Smooth muscle cell of the brain vasculature (primary cell): Measurements from ENCODE around the gene TBC1D2.
"Not testable (repeated sequence)": the region's sequence is repeated elsewhere in the genome, so short reads cannot be mapped to it uniquely, and the experiment has no call there.

Source experiments
- DNase-seq: peaks from one replicate; pipeline ENCODE4 v3.0.0-alpha.2; 2012; ENCODE audit warnings: low read depth, low spot score

TBC1D2 gene, protein sequence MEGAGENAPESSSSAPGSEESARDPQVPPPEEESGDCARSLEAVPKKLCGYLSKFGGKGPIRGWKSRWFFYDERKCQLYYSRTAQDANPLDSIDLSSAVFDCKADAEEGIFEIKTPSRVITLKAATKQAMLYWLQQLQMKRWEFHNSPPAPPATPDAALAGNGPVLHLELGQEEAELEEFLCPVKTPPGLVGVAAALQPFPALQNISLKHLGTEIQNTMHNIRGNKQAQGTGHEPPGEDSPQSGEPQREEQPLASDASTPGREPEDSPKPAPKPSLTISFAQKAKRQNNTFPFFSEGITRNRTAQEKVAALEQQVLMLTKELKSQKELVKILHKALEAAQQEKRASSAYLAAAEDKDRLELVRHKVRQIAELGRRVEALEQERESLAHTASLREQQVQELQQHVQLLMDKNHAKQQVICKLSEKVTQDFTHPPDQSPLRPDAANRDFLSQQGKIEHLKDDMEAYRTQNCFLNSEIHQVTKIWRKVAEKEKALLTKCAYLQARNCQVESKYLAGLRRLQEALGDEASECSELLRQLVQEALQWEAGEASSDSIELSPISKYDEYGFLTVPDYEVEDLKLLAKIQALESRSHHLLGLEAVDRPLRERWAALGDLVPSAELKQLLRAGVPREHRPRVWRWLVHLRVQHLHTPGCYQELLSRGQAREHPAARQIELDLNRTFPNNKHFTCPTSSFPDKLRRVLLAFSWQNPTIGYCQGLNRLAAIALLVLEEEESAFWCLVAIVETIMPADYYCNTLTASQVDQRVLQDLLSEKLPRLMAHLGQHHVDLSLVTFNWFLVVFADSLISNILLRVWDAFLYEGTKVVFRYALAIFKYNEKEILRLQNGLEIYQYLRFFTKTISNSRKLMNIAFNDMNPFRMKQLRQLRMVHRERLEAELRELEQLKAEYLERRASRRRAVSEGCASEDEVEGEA

GRCh38 chr9:98255578-98256296 is at the start of gene TBC1D2:
Gene TBC1D2 (minus strand): TSS chr9:98255649. CDS start chr9:98255541, 108 bp downstream.
- DNase-seq = peak; percentile 87

DNA sequence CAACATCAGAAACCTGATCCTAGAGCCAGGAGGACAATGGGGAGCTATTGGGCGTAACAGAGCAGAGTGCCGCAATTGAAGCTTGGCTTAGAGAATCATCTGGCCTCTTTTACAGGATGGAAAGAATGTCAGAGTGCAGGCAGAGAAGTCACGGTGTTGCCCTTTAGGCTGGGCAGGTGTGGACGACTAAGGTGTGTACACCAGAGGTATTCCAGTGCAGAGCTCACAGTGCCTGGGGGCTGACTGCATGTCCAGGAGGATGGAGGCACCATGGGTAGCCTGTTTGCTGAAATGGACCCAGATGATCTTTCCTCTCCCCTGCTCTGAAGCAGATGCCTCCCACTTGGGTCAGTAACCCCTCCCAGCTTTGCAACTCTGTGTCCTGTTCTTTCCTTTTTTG is 48.9 kb upstream of the TBC1D2 start:
- no peak for DNase-seq

DNA sequence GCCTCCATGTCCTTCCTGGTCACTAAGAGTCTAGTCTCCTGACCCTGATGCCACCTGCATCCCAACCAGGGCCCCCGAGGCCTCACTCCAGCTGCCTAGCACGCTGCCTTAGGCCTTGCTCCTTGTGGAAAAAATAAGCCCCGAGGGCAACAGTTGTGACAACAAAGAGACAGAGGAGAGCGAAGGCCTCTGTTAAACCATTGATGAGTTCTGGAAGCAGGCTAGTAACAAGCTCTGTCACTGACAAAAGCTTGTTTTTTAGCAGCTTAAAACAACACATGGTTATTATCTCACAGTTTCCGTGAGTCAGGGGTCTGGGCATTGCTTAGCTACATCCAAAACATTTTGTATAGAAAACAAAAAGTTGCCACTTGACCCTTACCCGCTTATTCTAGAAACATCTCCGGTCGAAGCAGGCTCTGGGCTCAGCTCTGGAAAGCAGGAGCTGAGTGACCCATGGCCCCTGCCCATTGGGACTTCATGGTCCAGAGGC is 48.2 kb upstream of the TBC1D2 start:
- DNase-seq = no peak

DNA sequence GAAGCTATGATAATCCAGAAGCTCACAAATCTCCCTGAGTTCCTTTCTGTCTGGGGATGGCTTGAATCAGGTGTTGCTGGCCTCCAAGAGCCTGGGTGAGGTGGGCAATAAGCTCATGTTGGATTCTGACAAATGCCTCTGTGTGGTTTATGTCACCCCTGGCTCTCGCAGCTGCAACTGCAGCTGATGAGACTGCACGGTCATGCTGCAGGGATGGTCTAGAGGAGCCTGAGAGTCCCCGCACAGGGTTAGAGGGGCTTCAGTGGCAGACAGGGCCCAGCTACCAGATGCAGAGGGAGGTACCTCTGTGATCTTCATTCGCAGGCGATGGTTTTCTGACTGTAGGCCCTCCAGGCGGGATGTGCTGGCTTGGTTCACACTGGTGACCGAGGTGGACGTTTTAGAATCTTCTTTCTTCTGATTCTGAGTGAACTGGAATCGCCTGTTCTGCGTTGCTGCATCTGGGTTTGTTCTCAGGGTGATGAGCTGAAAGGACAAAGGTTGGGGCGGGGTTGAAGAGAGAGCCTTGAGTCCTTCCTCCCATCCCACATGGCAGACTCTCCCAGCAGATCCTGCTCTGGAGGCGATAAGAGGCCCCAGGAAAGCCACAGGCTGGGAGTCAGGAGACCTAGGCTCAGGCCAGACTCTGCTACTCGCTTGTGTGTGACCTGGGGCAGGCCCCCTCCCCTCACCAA is 47.6 kb upstream of the TBC1D2 start:
- DNase-seq = no peak

DNA sequence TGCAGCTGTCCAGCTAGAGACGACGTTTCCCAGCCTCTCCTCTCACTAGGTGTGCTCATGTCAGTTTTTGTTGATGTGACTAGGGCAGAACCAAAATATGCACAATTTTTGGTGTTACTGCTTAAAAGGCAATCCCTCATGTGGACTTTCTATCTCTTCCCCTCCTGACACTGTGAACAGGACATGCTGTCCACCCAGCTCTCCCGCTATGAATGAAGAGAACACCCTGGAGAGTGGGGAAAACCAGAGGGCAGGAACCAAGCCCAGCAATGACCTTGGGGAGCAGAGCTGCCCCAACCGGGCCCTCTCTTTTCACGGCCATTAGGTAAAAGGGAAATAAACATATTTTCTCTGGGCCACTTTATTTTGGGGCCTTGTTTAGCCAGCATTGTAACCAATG is 46.7 kb upstream of the TBC1D2 start:
- DNase-seq = no peak

DNA sequence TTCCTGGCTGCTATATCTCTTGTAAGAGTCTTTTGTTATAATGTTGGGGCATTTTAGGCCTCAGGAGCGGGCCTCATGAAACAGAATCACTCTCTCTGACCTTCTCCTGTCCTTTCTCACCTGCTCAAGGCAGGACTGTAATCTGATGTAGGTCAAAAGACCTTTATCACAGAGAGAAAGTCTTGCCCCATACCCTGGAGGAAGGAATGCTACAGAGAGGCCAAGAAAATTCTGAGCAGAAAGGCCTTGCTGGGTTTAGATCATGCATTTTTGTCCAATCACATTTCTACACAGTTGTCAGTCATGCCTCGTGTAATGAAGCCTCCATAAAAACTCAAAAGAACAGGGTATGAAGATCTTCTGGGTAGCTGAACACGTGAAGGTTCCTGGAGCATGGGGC is 45.2 kb upstream of the TBC1D2 start:
- DNase-seq = no peak

DNA sequence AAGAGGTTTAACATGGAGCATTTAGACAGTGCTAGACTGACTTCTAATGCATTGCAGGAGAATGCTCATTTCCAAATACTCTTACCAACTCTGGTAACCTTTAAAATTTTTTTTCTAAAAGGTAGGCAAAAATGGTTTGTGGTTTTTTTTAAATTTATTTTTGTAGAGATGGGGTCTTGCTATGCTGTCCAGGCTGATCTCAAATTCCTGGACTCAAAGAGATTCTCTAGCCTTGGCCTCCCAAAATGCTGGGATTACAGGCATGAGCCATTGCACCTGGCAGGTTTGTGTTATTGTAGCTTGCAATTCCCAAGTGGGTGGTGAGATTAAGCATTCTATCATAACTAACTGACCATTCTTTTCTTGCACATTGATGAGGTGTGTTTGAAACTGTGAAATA is 43.0 kb upstream of the TBC1D2 start:
- DNase-seq = no peak

DNA sequence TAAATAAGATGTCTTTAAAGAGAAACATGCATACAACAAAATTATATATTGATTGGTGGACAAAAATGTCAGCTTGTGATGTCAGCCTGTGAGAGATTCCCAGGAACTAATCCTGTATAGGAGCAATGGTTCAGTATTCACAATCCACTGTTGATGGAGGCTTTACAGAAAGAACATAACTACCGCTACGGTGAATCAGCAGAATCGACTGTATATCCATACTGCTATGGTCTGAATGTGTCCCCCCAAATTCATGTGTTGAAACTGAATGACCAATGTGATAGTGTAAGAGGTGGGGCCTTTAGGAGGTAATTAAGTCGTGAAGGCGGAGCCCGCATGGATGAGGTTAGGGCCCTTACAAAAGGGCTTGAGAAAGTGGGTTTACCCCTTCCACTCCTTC is 40.4 kb upstream of the TBC1D2 start:
- DNase-seq = no peak

DNA sequence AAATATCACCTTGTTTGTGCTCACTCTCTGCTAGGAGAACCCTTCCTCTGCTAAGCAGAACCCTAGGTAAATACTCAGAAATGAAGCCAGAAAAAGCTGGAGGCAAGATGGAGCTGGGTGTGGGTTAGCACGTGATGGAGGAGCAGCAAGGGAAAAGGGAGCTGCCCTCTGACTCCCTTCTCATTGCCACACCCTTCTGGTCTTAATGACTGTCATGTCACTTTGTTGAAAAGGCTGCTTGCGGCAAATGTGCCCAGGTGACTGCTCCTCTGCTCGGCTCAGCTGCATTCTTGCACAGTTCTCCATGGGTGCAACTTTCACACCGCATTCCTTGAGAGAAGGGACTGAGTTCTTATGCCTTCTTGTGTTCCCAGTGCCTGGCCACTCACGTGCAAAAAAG is 36.4 kb upstream of the TBC1D2 start:
- no peak for DNase-seq

DNA sequence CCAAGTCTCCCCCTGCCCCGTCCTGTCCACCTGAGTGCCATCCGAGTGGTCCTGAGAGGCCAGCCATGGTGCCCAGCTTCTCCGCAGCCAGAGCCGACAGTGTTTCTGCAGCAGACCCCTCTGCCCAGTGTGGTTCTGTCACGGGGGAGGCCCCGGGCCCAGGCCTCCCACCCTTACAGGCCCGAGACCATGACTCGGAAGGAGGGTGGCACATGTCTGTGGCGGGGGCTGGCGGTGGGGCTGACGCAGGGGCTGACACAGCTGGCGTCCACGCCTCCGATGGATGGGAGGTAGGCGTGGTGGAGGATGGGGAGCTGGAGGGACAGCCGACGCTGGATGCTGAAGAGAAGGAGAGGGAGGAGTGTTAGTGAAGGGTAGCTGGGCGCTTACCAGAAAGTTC is 35.0 kb upstream of the TBC1D2 start:
- DNase-seq = no peak

- DNase-seq = no peak
These were observed 34.3 kb upstream of the TBC1D2 start for GRCh38 chr9:98289614-98290201.

DNA sequence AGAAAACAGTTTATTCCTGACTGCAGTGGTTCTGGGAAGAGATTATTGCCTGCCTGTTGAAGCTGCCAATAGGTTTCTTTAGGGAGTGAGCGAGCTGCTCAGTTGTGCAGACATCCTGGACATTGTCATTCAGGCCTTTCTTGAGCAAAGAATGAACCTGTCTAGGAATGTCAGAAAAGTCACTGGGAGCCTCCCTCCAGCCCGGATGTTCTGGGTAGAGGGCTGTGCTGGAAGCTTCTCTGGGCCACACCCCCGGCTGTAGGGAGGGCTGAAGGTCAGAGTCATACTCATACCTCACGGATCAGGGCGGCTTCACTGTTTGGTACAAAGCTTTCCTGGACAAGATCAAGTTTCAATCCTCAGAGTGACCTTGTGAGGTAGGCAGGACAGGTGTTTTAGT is 33.4 kb upstream of the TBC1D2 start:
- DNase-seq = no peak

- no peak for DNase-seq
These were observed 31.9 kb upstream of the TBC1D2 start for GRCh38 chr9:98287384-98287783.

- no peak for DNase-seq
These were observed 30.0 kb upstream of the TBC1D2 start for GRCh38 chr9:98285446-98285845.

GRCh38 chr9:98284754-98285153 is 29.3 kb upstream of the TBC1D2 start:
- no peak for DNase-seq

DNA sequence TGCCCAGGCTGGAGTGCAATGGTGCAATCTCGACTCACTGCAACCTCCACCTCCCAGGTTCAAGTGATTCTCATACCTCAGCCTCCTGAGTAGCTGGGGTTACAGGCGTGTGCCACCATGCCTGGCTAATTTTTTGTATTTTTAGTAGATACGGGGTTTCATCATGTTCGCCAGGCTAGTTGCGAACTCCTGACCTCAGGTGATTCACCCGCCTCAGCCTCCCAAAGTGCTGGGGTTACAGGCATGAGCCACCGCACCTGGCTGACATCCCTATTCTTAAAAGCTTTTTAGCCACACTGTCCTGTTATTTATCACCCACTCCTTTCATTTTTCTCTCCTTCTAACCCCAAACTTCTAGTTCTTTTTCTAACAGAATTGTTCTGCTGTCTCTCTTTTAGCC is 27.7 kb upstream of the TBC1D2 start:
- DNase-seq = not testable (repeated sequence)

DNA sequence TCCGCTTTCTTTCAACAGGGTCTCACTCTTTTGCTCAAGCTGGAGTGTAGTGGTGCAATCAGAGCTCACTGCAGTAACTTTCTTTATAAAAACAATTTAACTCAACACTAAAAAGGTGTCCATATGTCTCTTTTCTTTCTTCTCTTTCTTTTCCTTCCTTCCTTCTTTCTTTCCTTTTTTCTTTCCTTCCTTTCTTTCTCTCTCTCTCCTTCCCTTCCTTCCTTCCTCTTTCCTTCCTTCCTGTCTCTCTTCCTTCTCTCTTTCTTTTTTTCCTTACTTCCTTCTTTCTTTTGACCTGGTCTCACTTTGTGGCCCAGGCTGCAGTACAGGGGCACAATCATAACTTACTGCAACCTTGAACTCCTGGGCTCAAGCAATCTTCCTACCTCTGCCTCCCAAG is 25.8 kb upstream of the TBC1D2 start:
- DNase-seq = no peak

- no peak for DNase-seq
These were observed 25.1 kb upstream of the TBC1D2 start for GRCh38 chr9:98280574-98280973.

- no peak for DNase-seq
These were observed 24.7 kb upstream of the TBC1D2 start for GRCh38 chr9:98280162-98280561.

- no peak for DNase-seq
These were observed 21.5 kb upstream of the TBC1D2 start for GRCh38 chr9:98276907-98277469.

DNA sequence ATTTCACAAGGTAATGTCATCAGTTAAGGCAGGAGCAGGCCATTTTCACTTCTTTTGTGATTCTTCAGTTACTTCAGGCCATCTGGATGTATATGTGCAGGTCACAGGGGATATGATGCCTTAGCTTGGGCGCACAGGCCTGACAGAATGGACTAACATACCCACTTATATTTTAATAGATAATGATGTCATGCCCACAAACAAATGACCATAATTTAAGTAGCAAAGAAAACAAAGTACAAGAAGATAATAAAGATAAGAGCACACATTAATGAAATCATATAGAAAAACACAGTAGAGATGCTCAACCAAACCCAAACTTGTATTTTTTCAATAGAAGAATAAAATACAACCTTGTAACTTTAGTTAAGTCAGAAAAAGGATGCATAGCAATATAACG is 19.7 kb upstream of the TBC1D2 start:
- no peak for DNase-seq
